HepG2 (cell line): ENCODE data around the gene SRC. TPM values are rescaled to one million over a fixed set of nuclear protein-coding genes. Genes with fewer than 3 reads are reported as not detected.

Experiments
- ATAC-seq: fragments of 200-7000 bp; cut with Tn5 transposase; 3 replicates; pipeline ENCODE4 v1.9.1; 2020; ENCODE audit warnings: mild to moderate bottlenecking, moderate library complexity
- BruUV-seq: library from RNA; stranded (reverse); fragments of 400-500 nt; replicated peaks from 2 replicates; lab custom pipeline; 2021; lab: Mats Ljungman, UMichigan
- CTCF ChIA-PET: fragments of 300-600 bp; formaldehyde crosslinking; extraction: SDS; loops from one replicate; lab custom pipeline; 2021; ENCODE audit warnings: low total read pairs, inconsistent platforms, low intra/inter-chr PET ratio; lab: Yijun Ruan, JAX
- POLR2A ChIA-PET: fragments of 350-600 bp; sonication (Branson Sonifier 250); formaldehyde crosslinking; loops from one replicate; lab custom pipeline; 2020; ENCODE audit warnings: antibody characterized with exemption, inconsistent platforms; lab: Yijun Ruan, JAX
- DNase-seq: peaks from one replicate; pipeline ENCODE4 v3.0.0-alpha.2; 2015; ENCODE audit warnings: low spot score
- FAIRE-seq: peaks from 3 replicates; lab custom pipeline; 2011; peaks lifted over from hg19 to GRCh38; lab: Jason Lieb, UNC
- H2AFZ ChIP-seq: one replicate; pipeline ENCODE4 v1.6.1; 2011; ENCODE audit warnings: low read length, inconsistent platforms
- H3K27ac ChIP-seq: fragments of 300-600 bp; 3 replicates; pipeline ENCODE4 v1.8.0; 2011; ENCODE audit warnings: mixed run types, mild to moderate bottlenecking, mixed read lengths, low read length, inconsistent platforms; ENCODE audit not compliant: insufficient read depth; ENCODE audit errors: extremely low read length
- H3K27me3 ChIP-seq, 2 experiments: fragments of 200-600 bp in 1 of 2; 2 replicates in 1 of 2; 3 replicates in 1 of 2; pipeline versions ENCODE4 v1.6.0 to v1.8.0; 2011; ENCODE audit warnings: low read length in 2 of 2, mild to moderate bottlenecking in 2 of 2, moderate library complexity in 2 of 2, inconsistent platforms in 1 of 2; ENCODE audit not compliant: insufficient read depth in 2 of 2, control insufficient read depth in 1 of 2
- H3K36me3 ChIP-seq, 2 experiments: fragments of 200-600 bp in 1 of 2; replicated peaks in 1 of 2; 2 replicates in 1 of 2; 3 replicates in 1 of 2; pipeline versions ENCODE4 v1.5.1 to v1.8.0; 2011; ENCODE audit warnings: low read length in 2 of 2, inconsistent platforms in 1 of 2; ENCODE audit not compliant: insufficient read depth in 2 of 2, control insufficient read depth in 1 of 2
- H3K4me1 ChIP-seq: 2 replicates; pipeline ENCODE4 v1.5.1; 2012; ENCODE audit warnings: low read length, inconsistent platforms; ENCODE audit not compliant: insufficient read depth
- H3K4me2 ChIP-seq: 2 replicates; pipeline ENCODE4 v1.6.0; 2011; ENCODE audit warnings: low read depth, low read length, inconsistent platforms
- H3K4me3 ChIP-seq, 3 experiments: fragments of 200-600 bp in 1 of 3; sonication (generic), shearing (Covaris generic) in 1 of 3; replicated peaks in 1 of 3; 2 replicates each; pipeline ENCODE4 v1.5.1; 2011 to 2016; ENCODE audit warnings: low read length in 3 of 3, inconsistent platforms in 2 of 3, low read depth in 2 of 3, mild to moderate bottlenecking in 2 of 3, control low read depth in 1 of 3, mixed read lengths in 1 of 3; ENCODE audit not compliant: insufficient read depth in 1 of 3
- H3K79me2 ChIP-seq: one replicate; pipeline ENCODE4 v1.6.1; 2011; ENCODE audit warnings: low read length, inconsistent platforms; ENCODE audit not compliant: insufficient read depth
- H3K9ac ChIP-seq: 2 replicates; pipeline ENCODE4 v1.6.0; 2011; ENCODE audit warnings: mild to moderate bottlenecking, low read depth, low read length, inconsistent platforms; ENCODE audit not compliant: insufficient read depth
- H3K9me3 ChIP-seq: 2 replicates; pipeline ENCODE4 v1.5.1; 2012; ENCODE audit warnings: mild to moderate bottlenecking, low read length
- H4K20me1 ChIP-seq: 2 replicates; pipeline ENCODE4 v1.6.0; 2011; ENCODE audit warnings: inconsistent platforms, mild to moderate bottlenecking, low read length, moderate library complexity; ENCODE audit not compliant: insufficient read depth
- HNF4A ChIP-seq: sonication (generic); formaldehyde crosslinking; IDR thresholded peaks from 2 replicates; pipeline ENCODE4 v1.4.0; 2020; ENCODE audit warnings: missing genetic modification reagents
- HNRNPK ChIP-seq: fragments of 200-400 bp; formaldehyde crosslinking; IDR thresholded peaks from 2 replicates; pipeline ENCODE4 v1.6.1; 2018; ENCODE audit warnings: low read length, low read depth, moderate library complexity, mild to moderate bottlenecking; ENCODE audit not compliant: poor library complexity, severe bottlenecking
- KDM3A ChIP-seq: IDR thresholded peaks from 2 replicates; pipeline ENCODE4 v1.6.1; 2018; ENCODE audit warnings: low read depth, missing compliant biosample characterization
- NBN ChIP-seq: fragments of 450-650 bp; conservative IDR thresholded peaks from 2 replicates; pipeline ENCODE4 v1.6.1; 2017
- NFKB2 ChIP-seq: sonication (generic); formaldehyde crosslinking; IDR thresholded peaks from 2 replicates; pipeline ENCODE4 v1.4.0; 2020; ENCODE audit warnings: missing genetic modification reagents, borderline replicate concordance
- NKX3-1 ChIP-seq: sonication (generic); formaldehyde crosslinking; IDR thresholded peaks from 2 replicates; pipeline ENCODE4 v1.5.0; 2020; ENCODE audit warnings: missing genetic modification reagents
- SP1 ChIP-seq, 2 experiments: fragments of 450-650 bp in 1 of 2; sonication (generic) in 1 of 2; formaldehyde crosslinking in 1 of 2; IDR thresholded peaks; 2 replicates each; pipeline versions ENCODE4 v1.4.0 to v1.6.1; 2016 to 2020; ENCODE audit warnings: missing genetic modification reagents in 1 of 2
- U2AF2 ChIP-seq: fragments of 200-400 bp; formaldehyde crosslinking; IDR thresholded peaks from 2 replicates; pipeline ENCODE4 v1.6.1; 2017; ENCODE audit warnings: low read depth, mild to moderate bottlenecking, low read length
- whole genome bisulfite sequencing: methylation state at CpG from one replicate; pipeline ENCODE4 v1.1.6; 2017; ENCODE audit warnings: low lambda C conversion rate; 5-methylcytosine and 5-hydroxymethylcytosine counted together
- in situ Hi-C: cut with HindIII; loops from 2 replicates; pipeline ENCODE4 v1.10.0; 2017; ENCODE audit warnings: low pct_unique_long_range_greater_than_20kb; ENCODE audit not compliant: extremely low pct_ligation_motif_present
- intact Hi-C: fragments of 100-400 bp; cut with micrococcal nuclease; formaldehyde crosslinking; loops from one replicate; pipeline ENCODE4 v1.10.0; 2022; ENCODE audit not compliant: unreplicated experiment
- polyA plus RNA-seq, 8 experiments: library from polyadenylated mRNA; depleted of rRNA in 3 of 8; stranded (reverse) in 7 of 8; unstranded in 1 of 8; fragments of >200 nt; fragmentation: Illumina TruSeq in 4 of 8; extraction: Trizol in 4 of 8; gene quantifications; 2 replicates each; pipeline versions ENCODE4 v1.2.1 to v1.2.3, GENCODE V29; 2011 to 2016; ENCODE audit warnings: low read depth in 4 of 8, missing spikeins in 1 of 8, mixed read lengths in 1 of 8; ENCODE audit not compliant: insufficient read depth in 1 of 8
- total RNA-seq, 5 experiments: library from RNA; depleted of rRNA; stranded (reverse); fragments of >200 nt; fragmentation: Illumina TruSeq; extraction: Trizol; gene quantifications; 2 replicates each; pipeline ENCODE4 v1.2.3, GENCODE V29; 2016; ENCODE audit warnings: low read depth in 1 of 5
- TF ChIP-seq, protein P1 (sequence below): IDR thresholded peaks from 2 replicates; pipeline ENCODE4 v1.6.1; 2016; ENCODE audit warnings: control low read depth
- TF ChIP-seq, protein P2 (sequence below): sonication (generic); formaldehyde crosslinking; IDR thresholded peaks from 2 replicates; pipeline ENCODE4 v1.5.1; 2020; ENCODE audit warnings: mild to moderate bottlenecking, missing genetic modification reagents, moderate library complexity
- TF ChIP-seq, protein P3 (sequence below): sonication (generic); formaldehyde crosslinking; IDR thresholded peaks from 2 replicates; pipeline ENCODE4 v1.9.0; 2021; ENCODE audit warnings: mild to moderate bottlenecking, missing genetic modification reagents

SRC gene
- total and polyA plus RNA-seq, 2 of the 13 experiments (the other 11 are each of a cell fraction or from before 2014, with no cell fraction given), result 54.7 to 192 TPM

DNA sequence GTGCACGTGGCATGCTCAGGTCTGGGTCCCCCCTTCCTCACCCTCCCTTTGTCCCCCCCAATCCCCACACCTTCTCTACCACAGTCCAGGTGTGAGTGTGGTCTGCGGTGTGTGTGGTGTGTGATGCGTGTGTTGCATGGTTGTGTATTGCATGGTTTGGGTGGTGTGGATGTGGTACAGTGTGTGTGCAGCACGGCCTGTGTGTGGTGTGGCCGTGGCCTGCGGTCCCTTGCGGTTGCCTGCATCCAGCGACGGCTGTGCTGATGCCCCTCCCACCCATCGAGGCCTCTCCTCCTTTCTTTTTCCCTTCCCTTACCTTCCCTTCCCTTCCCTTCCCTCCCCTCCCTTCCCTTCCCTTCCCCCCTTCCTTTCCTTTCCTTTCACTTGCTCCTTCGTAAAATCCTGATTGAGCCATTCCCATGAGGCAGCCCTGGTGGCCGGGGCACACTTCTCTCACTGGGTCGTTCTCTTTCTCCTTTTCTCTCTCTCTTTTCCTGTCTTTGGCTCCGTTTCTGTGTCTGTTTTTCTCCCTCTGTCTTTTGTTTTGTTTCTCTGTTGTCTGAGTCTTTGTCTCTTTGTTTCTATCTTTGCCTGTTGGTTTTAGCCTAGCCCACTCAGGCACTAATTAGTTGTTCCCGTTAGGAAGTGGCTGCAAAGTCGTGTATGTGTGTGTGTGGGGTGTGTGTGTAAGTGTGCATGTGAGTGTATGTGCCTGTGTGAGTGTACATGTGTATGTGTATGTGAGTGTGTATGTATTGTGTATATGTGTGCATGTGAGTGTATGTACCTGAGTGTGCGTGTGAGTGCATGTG is 65.7 kb downstream of the SRC start:
- no peak for ATAC-seq
- FAIRE-seq, result peak; percentile 77
- H3K9ac ChIP-seq, result no peak overlapping the region
- TF ChIP-seq NKX3-1 (CRISPR knock-in tag), result no peak
- TF ChIP-seq, protein P1, sequence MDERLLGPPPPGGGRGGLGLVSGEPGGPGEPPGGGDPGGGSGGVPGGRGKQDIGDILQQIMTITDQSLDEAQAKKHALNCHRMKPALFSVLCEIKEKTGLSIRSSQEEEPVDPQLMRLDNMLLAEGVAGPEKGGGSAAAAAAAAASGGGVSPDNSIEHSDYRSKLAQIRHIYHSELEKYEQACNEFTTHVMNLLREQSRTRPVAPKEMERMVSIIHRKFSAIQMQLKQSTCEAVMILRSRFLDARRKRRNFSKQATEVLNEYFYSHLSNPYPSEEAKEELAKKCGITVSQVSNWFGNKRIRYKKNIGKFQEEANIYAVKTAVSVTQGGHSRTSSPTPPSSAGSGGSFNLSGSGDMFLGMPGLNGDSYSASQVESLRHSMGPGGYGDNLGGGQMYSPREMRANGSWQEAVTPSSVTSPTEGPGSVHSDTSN (CRISPR knock-in tag), result no peak
- TF ChIP-seq SP1 (IDR thresholded peaks at IDR 0.05), result peak; percentile 55; the same call in 1 of the 2 replicates
- no peak for TF ChIP-seq SP1 (CRISPR knock-in tag; IDR thresholded peaks at IDR 0.05)
- peak; percentile 100 for TF ChIP-seq HNRNPK
- TF ChIP-seq U2AF2, result peak; percentile 54; the same call in 1 of the 2 replicates
- TF ChIP-seq HNF4A (CRISPR knock-in tag), result no peak
- 0 out of 2 replicates have a peak, but pooled peaks have one; percentile 37 for TF ChIP-seq NFKB2 (CRISPR knock-in tag)
- no peak for TF ChIP-seq KDM3A (CRISPR knock-in tag)
- TF ChIP-seq, protein P2, sequence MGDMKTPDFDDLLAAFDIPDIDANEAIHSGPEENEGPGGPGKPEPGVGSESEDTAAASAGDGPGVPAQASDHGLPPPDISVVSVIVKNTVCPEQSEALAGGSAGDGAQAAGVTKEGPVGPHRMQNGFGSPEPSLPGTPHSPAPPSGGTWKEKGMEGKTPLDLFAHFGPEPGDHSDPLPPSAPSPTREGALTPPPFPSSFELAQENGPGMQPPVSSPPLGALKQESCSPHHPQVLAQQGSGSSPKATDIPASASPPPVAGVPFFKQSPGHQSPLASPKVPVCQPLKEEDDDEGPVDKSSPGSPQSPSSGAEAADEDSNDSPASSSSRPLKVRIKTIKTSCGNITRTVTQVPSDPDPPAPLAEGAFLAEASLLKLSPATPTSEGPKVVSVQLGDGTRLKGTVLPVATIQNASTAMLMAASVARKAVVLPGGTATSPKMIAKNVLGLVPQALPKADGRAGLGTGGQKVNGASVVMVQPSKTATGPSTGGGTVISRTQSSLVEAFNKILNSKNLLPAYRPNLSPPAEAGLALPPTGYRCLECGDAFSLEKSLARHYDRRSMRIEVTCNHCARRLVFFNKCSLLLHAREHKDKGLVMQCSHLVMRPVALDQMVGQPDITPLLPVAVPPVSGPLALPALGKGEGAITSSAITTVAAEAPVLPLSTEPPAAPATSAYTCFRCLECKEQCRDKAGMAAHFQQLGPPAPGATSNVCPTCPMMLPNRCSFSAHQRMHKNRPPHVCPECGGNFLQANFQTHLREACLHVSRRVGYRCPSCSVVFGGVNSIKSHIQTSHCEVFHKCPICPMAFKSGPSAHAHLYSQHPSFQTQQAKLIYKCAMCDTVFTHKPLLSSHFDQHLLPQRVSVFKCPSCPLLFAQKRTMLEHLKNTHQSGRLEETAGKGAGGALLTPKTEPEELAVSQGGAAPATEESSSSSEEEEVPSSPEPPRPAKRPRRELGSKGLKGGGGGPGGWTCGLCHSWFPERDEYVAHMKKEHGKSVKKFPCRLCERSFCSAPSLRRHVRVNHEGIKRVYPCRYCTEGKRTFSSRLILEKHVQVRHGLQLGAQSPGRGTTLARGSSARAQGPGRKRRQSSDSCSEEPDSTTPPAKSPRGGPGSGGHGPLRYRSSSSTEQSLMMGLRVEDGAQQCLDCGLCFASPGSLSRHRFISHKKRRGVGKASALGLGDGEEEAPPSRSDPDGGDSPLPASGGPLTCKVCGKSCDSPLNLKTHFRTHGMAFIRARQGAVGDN, result peak; percentile 39
- TF ChIP-seq, protein P3, sequence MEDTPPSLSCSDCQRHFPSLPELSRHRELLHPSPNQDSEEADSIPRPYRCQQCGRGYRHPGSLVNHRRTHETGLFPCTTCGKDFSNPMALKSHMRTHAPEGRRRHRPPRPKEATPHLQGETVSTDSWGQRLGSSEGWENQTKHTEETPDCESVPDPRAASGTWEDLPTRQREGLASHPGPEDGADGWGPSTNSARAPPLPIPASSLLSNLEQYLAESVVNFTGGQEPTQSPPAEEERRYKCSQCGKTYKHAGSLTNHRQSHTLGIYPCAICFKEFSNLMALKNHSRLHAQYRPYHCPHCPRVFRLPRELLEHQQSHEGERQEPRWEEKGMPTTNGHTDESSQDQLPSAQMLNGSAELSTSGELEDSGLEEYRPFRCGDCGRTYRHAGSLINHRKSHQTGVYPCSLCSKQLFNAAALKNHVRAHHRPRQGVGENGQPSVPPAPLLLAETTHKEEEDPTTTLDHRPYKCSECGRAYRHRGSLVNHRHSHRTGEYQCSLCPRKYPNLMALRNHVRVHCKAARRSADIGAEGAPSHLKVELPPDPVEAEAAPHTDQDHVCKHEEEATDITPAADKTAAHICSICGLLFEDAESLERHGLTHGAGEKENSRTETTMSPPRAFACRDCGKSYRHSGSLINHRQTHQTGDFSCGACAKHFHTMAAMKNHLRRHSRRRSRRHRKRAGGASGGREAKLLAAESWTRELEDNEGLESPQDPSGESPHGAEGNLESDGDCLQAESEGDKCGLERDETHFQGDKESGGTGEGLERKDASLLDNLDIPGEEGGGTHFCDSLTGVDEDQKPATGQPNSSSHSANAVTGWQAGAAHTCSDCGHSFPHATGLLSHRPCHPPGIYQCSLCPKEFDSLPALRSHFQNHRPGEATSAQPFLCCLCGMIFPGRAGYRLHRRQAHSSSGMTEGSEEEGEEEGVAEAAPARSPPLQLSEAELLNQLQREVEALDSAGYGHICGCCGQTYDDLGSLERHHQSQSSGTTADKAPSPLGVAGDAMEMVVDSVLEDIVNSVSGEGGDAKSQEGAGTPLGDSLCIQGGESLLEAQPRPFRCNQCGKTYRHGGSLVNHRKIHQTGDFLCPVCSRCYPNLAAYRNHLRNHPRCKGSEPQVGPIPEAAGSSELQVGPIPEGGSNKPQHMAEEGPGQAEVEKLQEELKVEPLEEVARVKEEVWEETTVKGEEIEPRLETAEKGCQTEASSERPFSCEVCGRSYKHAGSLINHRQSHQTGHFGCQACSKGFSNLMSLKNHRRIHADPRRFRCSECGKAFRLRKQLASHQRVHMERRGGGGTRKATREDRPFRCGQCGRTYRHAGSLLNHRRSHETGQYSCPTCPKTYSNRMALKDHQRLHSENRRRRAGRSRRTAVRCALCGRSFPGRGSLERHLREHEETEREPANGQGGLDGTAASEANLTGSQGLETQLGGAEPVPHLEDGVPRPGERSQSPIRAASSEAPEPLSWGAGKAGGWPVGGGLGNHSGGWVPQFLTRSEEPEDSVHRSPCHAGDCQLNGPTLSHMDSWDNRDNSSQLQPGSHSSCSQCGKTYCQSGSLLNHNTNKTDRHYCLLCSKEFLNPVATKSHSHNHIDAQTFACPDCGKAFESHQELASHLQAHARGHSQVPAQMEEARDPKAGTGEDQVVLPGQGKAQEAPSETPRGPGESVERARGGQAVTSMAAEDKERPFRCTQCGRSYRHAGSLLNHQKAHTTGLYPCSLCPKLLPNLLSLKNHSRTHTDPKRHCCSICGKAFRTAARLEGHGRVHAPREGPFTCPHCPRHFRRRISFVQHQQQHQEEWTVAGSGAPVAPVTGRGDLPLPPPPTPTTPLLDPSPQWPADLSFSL (CRISPR knock-in tag), result peak; percentile 50
- peak; percentile 97; the same call in 1 of the 2 replicates for TF ChIP-seq NBN

More for the DNA sequence above, 65.7 kb downstream of the SRC start:
- no peaks in the 10 kb centered on the region for H3K9me3 ChIP-seq
- ChIA-PET CTCF (no interaction called here), POLR2A (no interaction called here)
- no peak overlapping the region for H3K27ac ChIP-seq
- intact Hi-C loops, result no loop called here
- H4K20me1 ChIP-seq, result no peaks in the 10 kb centered on the region; the same call in 1 of the 2 replicates
- no TSS peak for BruUV-seq
- H3K36me3 ChIP-seq, result no peaks in the 10 kb centered on the region
- no peaks in the 10 kb centered on the region for H3K79me2 ChIP-seq
- DNase-seq, result no peak
- H3K4me1 ChIP-seq, result peaks cover 52% of the 10 kb centered on the region
- 16% methylated on average over 17 of the region's 17 CpGs for WGBS
- H3K4me3 ChIP-seq, result peak overlapping the region; percentile 15 to 63 (median 29); a peak in 5 of 6 replicates
- peaks cover 28 to 93% of the 10 kb centered on the region in 2 experiments for H3K27me3 ChIP-seq
- H3K4me2 ChIP-seq, result peak overlapping the region; percentile 91
- in situ Hi-C loops, result no loop called here
- H2AFZ ChIP-seq, result no peak overlapping the region
